SK-N-SH (cell line): ENCODE measurements around the gene KRTAP12-4. TPM values are rescaled to one million over a fixed set of nuclear protein-coding genes. Genes with fewer than 3 reads are reported as not detected.
"Not testable (repeated sequence)": the region's sequence is repeated elsewhere in the genome, so short reads cannot be mapped to it uniquely, and the experiment has no call there.

Experiments used
- CTCF ChIA-PET: fragments of 300-600, 350-600 bp; formaldehyde crosslinking; extraction: SDS; loops from one replicate; lab custom pipeline; 2021; lab: Yijun Ruan, JAX
- POLR2A ChIA-PET: fragments of 350-600 bp; sonication (Branson Sonifier 250); formaldehyde crosslinking; extraction: SDS; loops from one replicate; lab custom pipeline; 2020; ENCODE audit warnings: antibody characterized with exemption, inconsistent platforms; lab: Yijun Ruan, JAX
- DNase-seq: peaks from one replicate; pipeline ENCODE4 v3.0.0; 2012
- H2AFZ ChIP-seq: fragments of 200-600 bp; sonication (generic); 2 replicates; pipeline ENCODE4 v1.8.1; 2016; ENCODE audit warnings: antibody characterized with exemption, mild to moderate bottlenecking, low read depth
- H3F3A ChIP-seq: fragments of 200-600 bp; sonication (generic); replicated peaks from 2 replicates; pipeline ENCODE3; 2016; ENCODE audit warnings: antibody characterized with exemption, mild to moderate bottlenecking; ENCODE audit not compliant: insufficient read depth
- H3K27ac ChIP-seq, 2 experiments: fragments of 200-500 bp in 1 of 2; fragments of 200-600 bp in 1 of 2; sonication (Bioruptor generic) in 1 of 2; sonication (generic), shearing (Covaris generic) in 1 of 2; 2 replicates each; pipeline versions ENCODE4 v1.5.1 to v1.6.1; 2014 to 2016; ENCODE audit warnings: low read depth in 2 of 2, inconsistent platforms in 1 of 2, low read length in 1 of 2, mild to moderate bottlenecking in 1 of 2, mixed read lengths in 1 of 2
- H3K27me3 ChIP-seq: fragments of 200-600 bp; sonication (generic), shearing (Covaris generic); 2 replicates; pipeline ENCODE4 v1.6.1; 2016; ENCODE audit warnings: mixed run types; ENCODE audit not compliant: insufficient read depth
- H3K36me3 ChIP-seq, 2 experiments: fragments of 200-500 bp in 1 of 2; fragments of 200-600 bp in 1 of 2; sonication (Bioruptor generic) in 1 of 2; sonication (generic) in 1 of 2; replicated peaks in 1 of 2; 2 replicates each; pipeline versions ENCODE3 to v1.5.1; 2014 to 2016; ENCODE audit warnings: low read length in 1 of 2, mild to moderate bottlenecking in 1 of 2; ENCODE audit not compliant: insufficient read depth in 2 of 2, control insufficient read depth in 1 of 2
- H3K4me1 ChIP-seq, 2 experiments: fragments of 200-500 bp in 1 of 2; fragments of 200-600 bp in 1 of 2; sonication (Bioruptor generic) in 1 of 2; sonication (generic), shearing (Covaris generic) in 1 of 2; 2 replicates each; pipeline versions ENCODE4 v1.5.1 to v1.6.1; 2014 to 2016; ENCODE audit warnings: low read depth in 1 of 2, low read length in 1 of 2, mixed run types in 1 of 2; ENCODE audit not compliant: insufficient read depth in 2 of 2, control insufficient read depth in 1 of 2
- H3K4me2 ChIP-seq: fragments of 200-600 bp; sonication (generic), shearing (Covaris generic); 2 replicates; pipeline ENCODE4 v1.6.1; 2017; ENCODE audit warnings: mixed run types
- H3K4me3 ChIP-seq, 2 experiments: fragments of 200-500 bp in 1 of 2; fragments of 200-600 bp in 1 of 2; sonication (Bioruptor generic) in 1 of 2; sonication (generic), shearing (Covaris generic) in 1 of 2; 2 replicates each; pipeline versions ENCODE4 v1.5.1 to v1.8.1; 2014 to 2016; ENCODE audit warnings: low read depth in 2 of 2, inconsistent platforms in 1 of 2, low read length in 1 of 2, mild to moderate bottlenecking in 1 of 2, mixed read lengths in 1 of 2, moderate library complexity in 1 of 2
- H3K79me2 ChIP-seq: fragments of 200-600 bp; sonication (generic); 2 replicates; pipeline ENCODE4 v1.8.1; 2017; ENCODE audit warnings: mild to moderate bottlenecking; ENCODE audit not compliant: insufficient read depth
- H3K9ac ChIP-seq: fragments of 200-600 bp; sonication (generic); 2 replicates; pipeline ENCODE4 v1.6.1; 2017; ENCODE audit warnings: mixed run types
- H3K9me2 ChIP-seq: fragments of 200-600 bp; sonication (generic); 2 replicates; pipeline ENCODE4 v1.6.1; 2017; ENCODE audit warnings: mixed run types
- H3K9me3 ChIP-seq: fragments of 200-600 bp; sonication (generic); 2 replicates; pipeline ENCODE4 v1.6.1; 2017; ENCODE audit warnings: mixed run types, mild to moderate bottlenecking, moderate library complexity
- H4K20me1 ChIP-seq: fragments of 200-600 bp; sonication (generic); 2 replicates; pipeline ENCODE4 v1.6.1; 2017; ENCODE audit warnings: mild to moderate bottlenecking, mixed run types; ENCODE audit not compliant: insufficient read depth
- NRF1 ChIP-seq: IDR thresholded peaks from 2 replicates; pipeline ENCODE4 v1.6.1; 2012; ENCODE audit warnings: low read depth, mild to moderate bottlenecking, low read length
- RCOR1 ChIP-seq: fragments of 150-350 bp; IDR thresholded peaks from 2 replicates; pipeline ENCODE4 v1.6.1; 2017; ENCODE audit warnings: antibody characterized with exemption, low read length
- REST ChIP-seq: IDR thresholded peaks from 2 replicates; pipeline ENCODE4 v1.6.1; 2012; ENCODE audit warnings: mild to moderate bottlenecking, low read depth, low read length, moderate library complexity
- SIN3A ChIP-seq: IDR thresholded peaks from 2 replicates; pipeline ENCODE4 v1.6.1; 2012; ENCODE audit warnings: low read depth, mild to moderate bottlenecking, low read length, moderate library complexity, borderline replicate concordance
- TAF1 ChIP-seq: IDR thresholded peaks from 2 replicates; pipeline ENCODE4 v1.6.1; 2012; ENCODE audit warnings: low read depth, mild to moderate bottlenecking, low read length, moderate library complexity, borderline replicate concordance
- WGBS: methylation state at CpG from one replicate; pipeline ENCODE4 v1.1.6; 2017; ENCODE audit warnings: low lambda C conversion rate; 5-methylcytosine and 5-hydroxymethylcytosine counted together
- polyA plus RNA-seq, 3 experiments: library from polyadenylated mRNA; depleted of rRNA; stranded (reverse); fragments of >200 nt; gene quantifications; 2 replicates each; pipeline ENCODE4 v1.2.3, GENCODE V29; 2012

The KRTAP12-4 gene
- polyA plus RNA-seq, 1 of the 3 experiments (the other 2 are of a cell fraction), result not detected

DNA sequence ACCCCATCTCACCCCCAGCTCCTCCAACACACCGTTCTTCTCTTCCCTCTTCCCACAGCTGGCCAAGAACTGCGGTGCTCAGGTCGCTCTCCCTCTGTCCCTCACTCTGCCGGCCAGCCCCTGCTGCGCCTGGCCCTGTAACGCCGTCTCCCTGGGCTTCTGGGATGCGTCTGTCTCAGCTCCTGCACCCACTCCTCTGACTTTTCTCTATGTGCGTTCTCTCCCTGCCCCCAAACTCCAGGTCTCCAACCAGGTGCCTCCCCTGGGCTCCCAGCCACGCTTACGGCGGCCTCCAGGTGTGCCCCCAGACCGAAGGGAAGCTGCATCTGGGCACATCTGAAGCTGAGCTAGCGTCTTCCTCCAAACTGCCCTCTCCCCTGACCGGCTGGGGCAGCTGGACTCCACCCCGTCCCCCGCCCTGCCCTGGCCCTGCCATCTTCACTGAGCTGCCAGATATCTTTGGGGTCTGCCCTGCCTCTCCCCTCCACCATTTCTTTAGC is 45.1 kb upstream of the KRTAP12-4 start:
- TF ChIP-seq SIN3A (no peak), RCOR1 (no peak)
- Histone ChIP-seq H3K36me3 (no peaks in the 10 kb centered on the region), H2AFZ (no peak overlapping the region), H3K79me2 (no peaks in the 10 kb centered on the region), H3K9me2 (no peaks in the 10 kb centered on the region), H3F3A (no peaks in the 10 kb centered on the region), H3K4me3 (no peak overlapping the region), H3K9ac (no peak overlapping the region), H3K9me3 (no peaks in the 10 kb centered on the region), H3K4me2 (no peak overlapping the region), H4K20me1 (no peaks in the 10 kb centered on the region), H3K27me3 (peaks cover 83% of the 10 kb centered on the region), H3K4me1 (no peaks in the 10 kb centered on the region; a peak in 1 of 4 replicates), H3K27ac (no peak overlapping the region)
- ChIA-PET CTCF (interaction anchor here (1.7 kb wide), 1 partner anchor 10 kb away, joined by 4 read pairs; no protein-coding TSS in a partner anchor), POLR2A (no interaction called here)
- peak; percentile 32 for DNase-seq
- 16% methylated on average over 13 of the region's 17 CpGs for WGBS

- 12% methylated on average over 19 of the region's 35 CpGs for WGBS
- no peaks in the 10 kb centered on the region for H3K79me2 ChIP-seq
- no peak overlapping the region for H3K4me3 ChIP-seq
- no peak overlapping the region for H3K4me2 ChIP-seq
- no peaks in the 10 kb centered on the region for H3K9me2 ChIP-seq
- POLR2A ChIA-PET, result no interaction called here
- H3F3A ChIP-seq, result no peaks in the 10 kb centered on the region
- no peaks in the 10 kb centered on the region; a peak in 1 of 4 replicates for H3K4me1 ChIP-seq
- no peak for TF ChIP-seq NRF1
- no peak for TF ChIP-seq REST
- TF ChIP-seq TAF1, result no peak
- H3K9me3 ChIP-seq, result 0 out of 2 replicates have a peak, but pooled peaks cover 7% of the 10 kb centered on the region
- H4K20me1 ChIP-seq, result no peaks in the 10 kb centered on the region
- peak; percentile 62 for DNase-seq
- H3K27ac ChIP-seq, result no peak overlapping the region
- H2AFZ ChIP-seq, result no peak overlapping the region
- no peaks in the 10 kb centered on the region for H3K36me3 ChIP-seq
- peaks cover 70% of the 10 kb centered on the region for H3K27me3 ChIP-seq
- H3K9ac ChIP-seq, result no peak overlapping the region
- CTCF ChIA-PET, result interaction anchor here (0.9 to 1.9 kb wide), 3 partner anchors 12 to 187 kb away, joined by 3 to 5 read pairs (median 4); no protein-coding TSS in a partner anchor
Observed at GRCh38 chr21:44697811-44698734, 43.6 kb upstream of the KRTAP12-4 start.

DNA sequence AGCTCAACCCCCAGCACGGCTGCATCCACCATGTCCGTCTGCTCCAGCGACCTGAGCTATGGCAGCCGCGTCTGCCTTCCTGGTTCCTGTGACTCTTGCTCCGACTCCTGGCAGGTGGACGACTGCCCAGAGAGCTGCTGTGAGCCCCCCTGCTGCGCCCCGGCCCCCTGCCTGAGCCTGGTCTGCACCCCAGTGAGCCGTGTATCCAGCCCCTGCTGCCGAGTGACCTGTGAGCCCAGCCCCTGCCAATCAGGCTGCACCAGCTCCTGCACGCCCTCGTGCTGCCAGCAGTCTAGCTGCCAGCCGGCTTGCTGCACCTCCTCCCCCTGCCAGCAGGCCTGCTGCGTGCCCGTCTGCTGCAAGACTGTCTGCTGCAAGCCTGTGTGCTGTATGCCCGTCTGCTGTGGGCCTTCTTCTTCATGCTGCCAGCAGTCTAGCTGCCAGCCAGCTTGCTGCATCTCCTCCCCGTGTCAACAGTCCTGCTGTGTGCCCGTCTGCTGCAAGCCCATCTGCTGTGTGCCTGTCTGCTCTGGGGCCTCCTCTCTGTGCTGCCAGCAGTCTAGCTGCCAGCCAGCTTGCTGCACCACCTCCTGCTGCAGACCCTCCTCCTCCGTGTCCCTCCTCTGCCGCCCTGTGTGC is 42.8 kb upstream of the KRTAP12-4 start, which contains the start of gene KRTAP10-12:
Gene KRTAP10-12, plus strand, starts transcription at position 1 of the 639 bp plus-strand sequence. Its CDS starts 30 bp downstream, at position 31.
- H3K4me1 ChIP-seq, H3F3A ChIP-seq, H3K9me2 ChIP-seq, DNase-seq, H3K4me2 ChIP-seq, POLR2A ChIA-PET, H4K20me1 ChIP-seq, H3K27ac ChIP-seq, H3K4me3 ChIP-seq, H3K79me2 ChIP-seq, H3K9ac ChIP-seq, H3K36me3 ChIP-seq, H2AFZ ChIP-seq: not testable (repeated sequence)
- CTCF ChIA-PET, result interaction anchor here (0.9 to 1.9 kb wide), 2 partner anchors 96 to 186 kb away, joined by 3 to 5 read pairs; no protein-coding TSS in a partner anchor
- Histone ChIP-seq H3K9me3 (0 out of 2 replicates have a peak, but pooled peaks cover 15% of the 10 kb centered on the region), H3K27me3 (peaks cover 63% of the 10 kb centered on the region)
- WGBS, result 5% methylated on average over 13 of the region's 21 CpGs
